ENCODE data around the gene CACNG1.

Gene CACNG1

GRCh38 chr17:67052720-67053437 lies 8.5 kb downstream of the CACNG1 start:
- DNase-seq, result no peak

DNA sequence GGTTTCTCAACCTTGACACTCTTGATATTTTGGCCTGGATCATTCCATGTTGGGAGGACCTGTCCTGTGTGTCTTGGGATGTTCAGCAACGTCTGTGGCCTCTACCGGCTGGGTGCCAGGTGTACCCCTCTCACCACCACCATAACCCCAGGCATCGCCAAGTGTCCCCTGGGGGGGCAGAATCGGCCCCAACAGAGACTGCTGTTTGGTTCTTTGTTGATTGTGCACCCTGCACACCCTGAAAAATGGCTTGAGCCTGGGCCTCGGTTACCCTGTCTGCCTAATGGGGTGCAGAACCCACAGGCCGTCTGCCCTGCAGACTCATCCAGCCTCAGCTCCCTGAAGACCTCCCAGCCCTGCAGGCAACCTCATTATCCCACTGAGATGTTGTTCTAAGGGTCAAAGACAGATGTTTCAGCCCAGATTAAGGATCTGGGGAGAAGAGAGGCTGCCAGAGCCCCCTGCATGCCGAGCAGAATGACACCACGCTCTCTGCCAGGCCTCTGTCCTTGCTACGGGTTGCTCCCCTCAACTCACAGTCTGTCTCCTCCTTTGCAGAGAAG lies 9.2 kb downstream of the CACNG1 start:
- DNase-seq, result no peak

DNA sequence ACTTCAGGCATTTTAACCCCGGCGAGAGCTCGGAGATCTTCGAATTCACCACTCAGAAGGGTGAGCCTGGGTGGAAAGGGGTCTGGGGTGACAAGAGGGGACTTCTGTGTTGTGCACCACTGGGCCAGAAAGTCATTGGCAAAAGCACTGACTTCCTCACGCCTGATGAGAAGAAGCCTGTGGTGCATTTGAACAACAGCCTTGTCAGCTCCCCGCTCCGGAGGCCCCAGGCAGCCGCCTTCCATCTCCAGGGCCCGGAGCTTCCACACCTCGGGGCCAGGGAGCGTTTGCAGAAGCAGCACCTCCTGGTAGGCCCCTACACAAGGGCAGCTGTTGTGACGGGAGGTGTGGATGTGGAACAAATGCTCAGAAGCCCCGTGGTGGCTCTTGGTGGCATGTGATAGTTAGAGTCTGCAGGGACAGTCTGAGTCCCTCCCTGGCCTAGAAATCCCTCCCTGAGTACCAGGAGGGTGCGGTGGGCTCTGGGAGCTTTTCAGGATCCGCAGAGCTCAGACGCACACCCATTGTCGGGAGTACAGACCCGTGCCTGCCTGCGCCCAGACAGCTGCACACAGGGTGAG lies 9.7 kb downstream of the CACNG1 start:
- no peak for DNase-seq

- no peak for DNase-seq
Observed at GRCh38 chr17:67054608-67055007, 10.3 kb downstream of the CACNG1 start.

DNA sequence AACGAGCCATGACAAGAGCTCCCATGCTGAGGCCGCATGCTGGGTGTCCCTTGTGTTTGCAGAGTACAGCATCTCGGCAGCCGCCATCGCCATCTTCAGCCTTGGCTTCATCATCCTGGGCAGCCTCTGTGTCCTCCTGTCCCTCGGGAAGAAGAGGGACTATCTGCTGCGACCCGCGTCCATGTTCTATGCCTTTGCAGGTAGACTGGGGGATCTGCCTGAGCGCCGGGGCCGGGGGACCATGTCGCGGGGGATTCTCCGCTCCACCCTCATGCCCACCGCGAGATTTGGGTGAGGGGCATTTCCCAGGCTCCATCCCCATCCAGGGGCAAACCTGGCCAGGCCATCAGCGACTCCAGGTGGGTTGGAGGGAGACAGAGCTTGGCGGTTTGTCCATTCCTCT lies 10.7 kb downstream of the CACNG1 start:
- DNase-seq, result no peak

GRCh38 chr17:67055811-67056745 lies 11.7 kb downstream of the CACNG1 start:
- no peak for DNase-seq

GRCh38 chr17:67056746-67057490 lies 12.6 kb downstream of the CACNG1 start:
- DNase-seq, result no peak

GRCh38 chr17:67058036-67058435 lies 13.7 kb downstream of the CACNG1 start:
- DNase-seq, result no peak

DNA sequence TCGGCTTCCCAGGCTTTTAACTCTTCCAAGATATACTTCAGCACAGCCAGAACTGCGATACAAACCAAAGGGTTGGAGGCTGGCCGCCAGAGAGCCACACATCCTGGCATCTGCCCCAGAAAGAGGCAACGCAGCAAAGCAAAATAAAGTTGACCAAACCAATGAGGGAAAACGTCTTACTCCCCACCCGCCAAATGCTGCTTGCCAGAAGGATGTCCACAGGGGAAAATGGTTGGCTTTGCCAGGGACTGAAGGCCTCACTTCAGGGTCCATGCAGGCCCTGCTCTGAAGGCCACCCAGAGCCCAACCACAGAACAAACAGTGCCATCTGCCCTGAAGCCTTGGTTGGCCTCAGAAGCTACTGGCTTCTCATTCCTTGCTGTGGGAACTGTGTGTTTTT lies 15.0 kb downstream of the CACNG1 start:
- DNase-seq, result no peak

GRCh38 chr17:67063141-67063540 lies 18.8 kb downstream of the CACNG1 start:
- DNase-seq, result no peak

DNA sequence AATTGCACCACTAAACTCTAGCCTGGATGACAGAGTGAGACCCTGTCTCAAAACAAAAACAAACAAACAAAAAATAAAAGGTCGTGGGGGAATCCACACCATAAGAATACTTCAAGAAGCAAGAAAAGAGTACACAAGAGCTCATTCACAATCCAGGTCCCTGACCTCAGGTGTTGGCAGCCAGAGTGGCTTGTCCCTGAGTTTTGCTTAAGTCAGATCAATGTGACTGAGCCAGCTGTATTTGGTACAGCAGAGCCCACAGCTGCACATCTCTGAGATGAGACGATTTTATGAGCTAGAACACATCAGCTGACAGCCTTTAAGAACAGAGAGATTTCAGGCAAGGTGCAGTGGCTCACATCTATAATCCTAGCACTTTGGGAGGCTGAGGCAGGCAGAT lies 22.4 kb downstream of the CACNG1 start:
- DNase-seq, result no peak

DNA sequence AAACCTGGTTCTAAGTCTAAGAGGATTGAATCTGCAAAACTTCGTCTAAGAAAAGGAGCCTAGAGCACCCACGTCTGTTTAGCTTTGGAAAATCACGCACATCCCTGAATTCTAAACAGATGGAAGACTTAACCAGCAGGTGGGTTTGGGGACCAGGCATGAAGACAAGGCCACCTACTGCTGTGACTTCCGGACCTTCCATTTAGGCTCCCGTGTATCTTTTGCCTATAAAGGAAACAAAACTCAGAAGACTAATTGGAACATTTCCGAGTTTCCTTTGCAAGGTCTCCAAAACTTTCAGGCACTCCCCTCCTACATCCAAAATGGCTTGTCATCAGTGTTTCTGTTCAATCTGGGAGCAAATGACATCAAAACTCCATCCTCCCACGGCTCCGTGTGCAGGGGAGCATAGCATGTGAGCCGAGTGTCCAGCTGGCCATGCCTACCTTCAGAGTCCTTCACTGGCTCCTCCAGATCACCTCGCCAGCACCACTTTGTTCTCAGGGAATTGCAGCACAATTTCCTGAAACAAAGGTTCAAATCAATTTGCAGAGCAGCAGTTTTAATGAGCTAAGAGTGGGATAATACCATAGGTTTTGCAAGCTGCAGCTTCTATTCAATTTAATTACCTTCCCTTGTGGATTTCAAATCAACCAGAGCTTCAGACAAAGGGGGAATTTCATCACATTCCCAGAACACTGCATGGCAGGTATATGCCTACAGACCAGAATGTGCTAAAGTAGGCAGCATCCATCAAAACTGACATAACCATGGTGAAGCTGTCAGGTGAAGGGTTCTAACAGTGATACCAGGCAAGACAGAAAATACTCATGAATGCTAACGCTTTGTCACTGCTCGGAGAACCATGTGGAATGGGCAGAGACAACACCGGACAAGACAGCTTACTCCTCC lies 23.5 kb downstream of the CACNG1 start:
- no peak for DNase-seq

DNA sequence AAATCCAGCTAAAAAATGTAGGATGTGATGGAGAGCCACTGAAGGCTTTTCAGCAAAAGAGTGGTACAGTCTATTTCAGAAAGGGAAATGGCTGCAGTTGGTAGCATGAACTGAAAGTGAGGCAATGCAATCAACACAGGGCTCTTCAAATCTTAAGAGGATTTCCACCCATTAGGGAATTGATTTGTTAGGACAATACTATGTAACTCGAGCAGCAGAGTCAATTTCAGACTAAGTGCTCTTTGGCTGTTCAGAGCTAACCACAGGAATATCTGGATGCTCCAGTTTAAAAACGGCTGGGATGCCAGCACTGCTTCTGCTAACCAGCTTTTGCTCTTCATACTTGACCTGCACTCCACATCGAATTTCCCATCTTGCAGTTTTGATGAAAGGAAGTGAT lies 24.6 kb downstream of the CACNG1 start:
- no peak for DNase-seq

- DNase-seq, result no peak
Observed at GRCh38 chr17:67069603-67070136, 25.3 kb downstream of the CACNG1 start.

GRCh38 chr17:67071595-67071994 lies 27.2 kb downstream of the CACNG1 start:
- no peak for DNase-seq

DNA sequence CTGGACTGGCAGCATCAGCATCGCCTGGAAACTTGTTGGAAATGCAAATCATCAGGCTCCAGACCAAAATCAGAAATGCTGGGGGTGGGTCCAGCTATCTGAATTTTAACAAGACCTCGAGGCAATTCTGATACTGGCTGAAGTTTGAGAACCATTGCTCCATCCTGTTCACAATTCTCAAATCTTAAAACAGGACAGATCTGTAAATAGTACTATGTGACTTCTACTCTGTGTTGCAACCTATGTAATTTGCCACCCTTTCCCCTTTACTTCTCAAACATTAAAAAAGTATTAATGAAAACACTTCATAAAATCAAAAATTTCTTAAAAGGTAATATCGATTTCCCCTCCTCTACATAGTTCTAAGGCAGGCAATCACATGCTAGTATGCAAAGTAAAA lies 28.5 kb downstream of the CACNG1 start:
- DNase-seq, result no peak

GRCh38 chr17:67074781-67075180 lies 30.4 kb downstream of the CACNG1 start:
- DNase-seq, result no peak

- DNase-seq, result no peak
Observed at GRCh38 chr17:67076290-67076689, 31.9 kb downstream of the CACNG1 start.

- DNase-seq, result no peak
Observed at GRCh38 chr17:67078292-67078691, 33.9 kb downstream of the CACNG1 start.

DNA sequence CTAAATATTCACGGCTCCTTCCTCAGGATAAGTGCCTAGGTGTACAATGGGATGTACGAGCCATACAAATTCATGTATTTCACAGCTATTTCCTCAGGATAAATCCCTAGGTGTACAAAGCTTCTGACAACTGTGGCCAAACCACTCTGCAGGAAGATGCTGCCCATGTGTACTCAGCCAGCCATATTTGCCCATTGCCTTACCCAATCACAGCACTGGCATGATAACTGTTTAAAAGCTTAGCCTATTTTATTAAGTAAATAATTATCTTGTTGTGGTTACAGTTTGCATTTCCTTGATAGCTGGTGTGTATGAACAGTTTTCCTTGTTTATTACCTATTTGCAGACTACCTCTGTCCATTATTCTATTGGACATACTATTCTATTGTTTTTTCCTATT lies 35.1 kb downstream of the CACNG1 start:
- no peak for DNase-seq

DNA sequence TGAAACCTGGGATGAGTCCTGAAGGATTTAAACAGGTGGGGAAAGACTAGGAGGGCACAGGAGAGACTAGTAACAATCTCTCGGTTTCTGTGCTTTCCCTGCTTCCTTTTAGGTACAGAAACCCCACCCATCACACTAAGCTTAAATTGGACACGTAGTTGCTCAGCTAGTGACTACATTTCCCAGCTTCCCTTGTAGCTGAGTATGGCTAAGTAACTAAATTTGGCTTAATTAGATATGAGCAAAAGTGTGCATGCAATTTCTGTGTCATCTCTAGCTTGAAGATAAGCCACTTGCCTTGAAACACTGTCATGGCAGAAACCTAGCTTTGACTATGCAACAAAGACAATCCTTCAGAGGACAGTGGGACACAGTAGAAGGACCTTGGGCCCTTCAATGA lies 36.5 kb downstream of the CACNG1 start:
- no peak for DNase-seq
